Measurements from ENCODE around the gene ATL3.
A peak's percentile ranks its signal among the peaks of the same experiment; 100 is the strongest.
"Not testable (repeated sequence)": the region's sequence is repeated elsewhere in the genome, so short reads cannot be mapped to it uniquely, and the experiment has no call there.

Gene ATL3

GRCh38 chr11:63672156-63672463 is 934 bp upstream of the ATL3 start:
- in situ Hi-C loops (cut with HindIII; ENCODE audit: low pct_unique_long_range_greater_than_20kb, low sequenced_read_pairs), result no loop called here
- DNase-seq (ENCODE audit: low read depth in 1 of 2, low spot score in 1 of 2), result no peak
- no peak for TF ChIP-seq JUND (IDR thresholded peaks at IDR 0.05; ENCODE audit: low read depth)

- in situ Hi-C loops (cut with HindIII; ENCODE audit: low pct_unique_long_range_greater_than_20kb, low sequenced_read_pairs), result no loop called here
- peak; percentile 66 to 81 for DNase-seq (ENCODE audit: low read depth in 1 of 2, low spot score in 1 of 2)
- TF ChIP-seq JUND (IDR thresholded peaks at IDR 0.05; ENCODE audit: low read depth), result no peak
Measured at GRCh38 chr11:63670433-63671321, 499 bp downstream of the ATL3 start.

- in situ Hi-C loops (cut with HindIII; ENCODE audit: low pct_unique_long_range_greater_than_20kb, low sequenced_read_pairs), result no loop called here
- no peak for TF ChIP-seq JUND (IDR thresholded peaks at IDR 0.05; ENCODE audit: low read depth)
- DNase-seq (ENCODE audit: low read depth in 1 of 2, low spot score in 1 of 2), result peak in 1 of 2 experiments; percentile 15
Measured at GRCh38 chr11:63670096-63670432, 1.1 kb downstream of the ATL3 start.

GRCh38 chr11:63667995-63668795 is 3.0 kb downstream of the ATL3 start:
- in situ Hi-C loops (cut with HindIII; ENCODE audit: low pct_unique_long_range_greater_than_20kb, low sequenced_read_pairs), result no loop called here
- no peak for TF ChIP-seq JUND (IDR thresholded peaks at IDR 0.05; ENCODE audit: low read depth)
- no peak for DNase-seq (ENCODE audit: low read depth in 1 of 2, low spot score in 1 of 2)

- in situ Hi-C loops (cut with HindIII; ENCODE audit: low pct_unique_long_range_greater_than_20kb, low sequenced_read_pairs), result no loop called here
- TF ChIP-seq JUND (IDR thresholded peaks at IDR 0.05; ENCODE audit: low read depth), result no peak
- no peak for DNase-seq (ENCODE audit: low read depth in 1 of 2, low spot score in 1 of 2)
Measured at GRCh38 chr11:63666874-63667273, 4.3 kb downstream of the ATL3 start.

GRCh38 chr11:63663809-63664208 is 7.4 kb downstream of the ATL3 start:
- in situ Hi-C loops (cut with HindIII; ENCODE audit: low pct_unique_long_range_greater_than_20kb, low sequenced_read_pairs), result no loop called here
- TF ChIP-seq JUND (IDR thresholded peaks at IDR 0.05; ENCODE audit: low read depth), result no peak
- peak in 1 of 2 experiments; percentile 15 for DNase-seq (ENCODE audit: low read depth in 1 of 2, low spot score in 1 of 2)

- DNase-seq (ENCODE audit: low read depth in 1 of 2, low spot score in 1 of 2), result no peak
- TF ChIP-seq JUND (IDR thresholded peaks at IDR 0.05; ENCODE audit: low read depth), result no peak
- in situ Hi-C loops (cut with HindIII; ENCODE audit: low pct_unique_long_range_greater_than_20kb, low sequenced_read_pairs), result no loop called here
Measured at GRCh38 chr11:63660972-63661371, 10.2 kb downstream of the ATL3 start.

- no peak for DNase-seq (ENCODE audit: low read depth in 1 of 2, low spot score in 1 of 2)
- no peak for TF ChIP-seq JUND (IDR thresholded peaks at IDR 0.05; ENCODE audit: low read depth)
- in situ Hi-C loops (cut with HindIII; ENCODE audit: low pct_unique_long_range_greater_than_20kb, low sequenced_read_pairs), result no loop called here
Measured at GRCh38 chr11:63652671-63653070, 18.5 kb downstream of the ATL3 start.

GRCh38 chr11:63643205-63643604 is 28.0 kb downstream of the ATL3 start:
- TF ChIP-seq JUND (IDR thresholded peaks at IDR 0.05; ENCODE audit: low read depth), result no peak
- in situ Hi-C loops (cut with HindIII; ENCODE audit: low pct_unique_long_range_greater_than_20kb, low sequenced_read_pairs), result no loop called here
- no peak for DNase-seq (ENCODE audit: low read depth in 1 of 2, low spot score in 1 of 2)

GRCh38 chr11:63641727-63642126 is 29.4 kb downstream of the ATL3 start:
- DNase-seq (ENCODE audit: low read depth in 1 of 2, low spot score in 1 of 2), result peak in 1 of 2 experiments; percentile 33
- no peak for TF ChIP-seq JUND (IDR thresholded peaks at IDR 0.05; ENCODE audit: low read depth)
- in situ Hi-C loops (cut with HindIII; ENCODE audit: low pct_unique_long_range_greater_than_20kb, low sequenced_read_pairs), result no loop called here

GRCh38 chr11:63639199-63639832 is 31.9 kb downstream of the ATL3 start:
- in situ Hi-C loops (cut with HindIII; ENCODE audit: low pct_unique_long_range_greater_than_20kb, low sequenced_read_pairs), result no loop called here
- DNase-seq (ENCODE audit: low read depth in 1 of 2, low spot score in 1 of 2), result no peak
- no peak for TF ChIP-seq JUND (IDR thresholded peaks at IDR 0.05; ENCODE audit: low read depth)

- in situ Hi-C loops (cut with HindIII; ENCODE audit: low pct_unique_long_range_greater_than_20kb, low sequenced_read_pairs); DNase-seq (ENCODE audit: low read depth in 1 of 2, low spot score in 1 of 2): not testable (repeated sequence)
Measured at GRCh38 chr11:63638436-63638835, 32.7 kb downstream of the ATL3 start.
